Natural killer cell (primary cell): Measurements from ENCODE around the gene MARCHF6. TPM values are rescaled to one million over a fixed set of nuclear protein-coding genes. Genes with fewer than 3 reads are reported as not detected.

Source experiments
- ATAC-seq, 3 donors: fragments of 150-1000 bp in 2 of 3; fragments of 200-7000 bp in 1 of 3; cut with Tn5 transposase; 1 replicate in 1 of 3; 2 replicates in 2 of 3; pipeline ENCODE4 v1.10.0; 2021; ENCODE audit warnings: mild to moderate bottlenecking in 2 of 3, moderate library complexity in 2 of 3
- DNase-seq, 2 donors: peaks; one replicate each; pipeline versions ENCODE4 v3.0.0 to v3.0.0-alpha.2; 2013 to 2021; ENCODE audit warnings: mixed read lengths in 1 of 2
- H3K27ac ChIP-seq: one replicate; pipeline ENCODE4 v1.5.1; 2013; ENCODE audit warnings: mild to moderate bottlenecking, low read length
- H3K27me3 ChIP-seq: one replicate; pipeline ENCODE4 v1.6.1; 2013; ENCODE audit warnings: low read length; ENCODE audit not compliant: control insufficient read depth, insufficient read depth
- H3K36me3 ChIP-seq: one replicate; pipeline ENCODE4 v1.6.1; 2013; ENCODE audit warnings: low read length; ENCODE audit not compliant: control insufficient read depth, insufficient read depth
- H3K4me1 ChIP-seq: one replicate; pipeline ENCODE4 v1.6.1; 2013; ENCODE audit warnings: low read length; ENCODE audit not compliant: control insufficient read depth, insufficient read depth
- H3K4me3 ChIP-seq: one replicate; pipeline ENCODE4 v1.5.1; 2013; ENCODE audit warnings: low read length
- H3K9me3 ChIP-seq: one replicate; pipeline ENCODE4 v1.6.1; 2013; ENCODE audit warnings: low read length; ENCODE audit not compliant: control insufficient read depth, insufficient read depth
- H3K27ac Mint-ChIP-seq, 2 donors: one replicate each; pipeline ENCODE4 v1.8.0; 2022; ENCODE audit warnings: mild to moderate bottlenecking in 2 of 2, mixed read lengths in 2 of 2, moderate library complexity in 1 of 2
- H3K27me3 Mint-ChIP-seq, 2 donors: one replicate each; pipeline ENCODE4 v1.8.0; 2022; ENCODE audit warnings: low read depth in 2 of 2, mixed read lengths in 2 of 2
- H3K36me3 Mint-ChIP-seq: one replicate; pipeline ENCODE4 v1.8.0; 2022; ENCODE audit warnings: mixed read lengths
- H3K4me1 Mint-ChIP-seq, 2 donors: one replicate each; pipeline ENCODE4 v1.8.0; 2022; ENCODE audit warnings: mixed read lengths in 2 of 2
- H3K4me3 Mint-ChIP-seq: one replicate; pipeline ENCODE4 v1.8.0; 2022; ENCODE audit warnings: mild to moderate bottlenecking, moderate library complexity, mixed read lengths
- H3K9me3 Mint-ChIP-seq, 2 donors: one replicate each; pipeline ENCODE4 v1.8.0; 2022; ENCODE audit warnings: mixed read lengths in 2 of 2
- WGBS: methylation state at CpG from one replicate; pipeline ENCODE4 v1.1.7; 2013; ENCODE audit warnings: missing lambda C conversion rate; ENCODE audit not compliant: insufficient coverage; 5-methylcytosine and 5-hydroxymethylcytosine counted together
- intact Hi-C: fragments of 100-400 bp; cut with micrococcal nuclease; formaldehyde crosslinking; loops from one replicate; pipeline ENCODE4 v1.14.2; 2022
- total RNA-seq, 4 donors: library from RNA; stranded (reverse); fragments of 120-200 nt in 1 of 4; gene quantifications; one replicate each; pipeline versions ENCODE4 v1.2.3 to v1.2.4, GENCODE V29; 2013 to 2022
- TF ChIP-seq, protein P1 (sequence below): fragments of 200-600 bp; IDR thresholded peaks from one replicate; pipeline ENCODE4 v1.8.0; 2022; ENCODE audit warnings: antibody characterized with exemption

The MARCHF6 gene
- total RNA-seq, 3 donors from 2014 or later (not counting 1 experiment from before 2014, with no cell fraction given) = 160 to 173 (median 164) TPM

DNA sequence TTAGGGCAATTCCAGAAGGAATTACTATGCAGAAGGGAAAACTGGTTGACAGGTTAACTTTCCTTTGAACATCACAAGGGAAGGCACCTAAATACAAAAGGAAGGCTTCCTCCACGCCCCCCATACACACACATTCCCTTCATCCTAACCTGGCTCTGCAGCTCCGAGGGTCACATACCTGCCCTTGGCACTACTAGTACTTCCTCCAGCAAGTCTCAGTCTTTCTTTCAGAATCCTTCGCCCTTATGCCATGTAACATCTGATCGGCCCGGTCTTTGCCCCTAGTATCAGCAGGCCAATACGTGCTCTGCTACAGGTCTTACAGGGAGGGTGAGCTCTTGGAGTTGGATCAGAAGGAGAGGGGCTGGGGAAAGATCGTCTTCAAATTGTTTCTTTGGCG, 1.6 kb upstream of the MARCHF6 start:
- Mint-ChIP-seq H3K4me3 (peak overlapping the region; percentile 92), H3K36me3 (peaks cover 7% of the 10 kb centered on the region), H3K27me3 (no peaks in the 10 kb centered on the region), H3K27ac (peak overlapping the region; percentile 97 to 98), H3K9me3 (no peaks in the 10 kb centered on the region), H3K4me1 (peaks cover 19 to 31% of the 10 kb centered on the region in 2 donors)
- H3K4me1 ChIP-seq = peaks cover 8% of the 10 kb centered on the region
- H3K4me3 ChIP-seq = no peak overlapping the region
- TF ChIP-seq, protein P1, sequence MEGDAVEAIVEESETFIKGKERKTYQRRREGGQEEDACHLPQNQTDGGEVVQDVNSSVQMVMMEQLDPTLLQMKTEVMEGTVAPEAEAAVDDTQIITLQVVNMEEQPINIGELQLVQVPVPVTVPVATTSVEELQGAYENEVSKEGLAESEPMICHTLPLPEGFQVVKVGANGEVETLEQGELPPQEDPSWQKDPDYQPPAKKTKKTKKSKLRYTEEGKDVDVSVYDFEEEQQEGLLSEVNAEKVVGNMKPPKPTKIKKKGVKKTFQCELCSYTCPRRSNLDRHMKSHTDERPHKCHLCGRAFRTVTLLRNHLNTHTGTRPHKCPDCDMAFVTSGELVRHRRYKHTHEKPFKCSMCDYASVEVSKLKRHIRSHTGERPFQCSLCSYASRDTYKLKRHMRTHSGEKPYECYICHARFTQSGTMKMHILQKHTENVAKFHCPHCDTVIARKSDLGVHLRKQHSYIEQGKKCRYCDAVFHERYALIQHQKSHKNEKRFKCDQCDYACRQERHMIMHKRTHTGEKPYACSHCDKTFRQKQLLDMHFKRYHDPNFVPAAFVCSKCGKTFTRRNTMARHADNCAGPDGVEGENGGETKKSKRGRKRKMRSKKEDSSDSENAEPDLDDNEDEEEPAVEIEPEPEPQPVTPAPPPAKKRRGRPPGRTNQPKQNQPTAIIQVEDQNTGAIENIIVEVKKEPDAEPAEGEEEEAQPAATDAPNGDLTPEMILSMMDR = no peak
- no peak for DNase-seq
- WGBS = 98% methylated on average over 8 of the region's 8 CpGs
- no peaks in the 10 kb centered on the region for H3K36me3 ChIP-seq
- H3K27me3 ChIP-seq = no peaks in the 10 kb centered on the region
- H3K27ac ChIP-seq = no peak overlapping the region
- ATAC-seq = no peak
- H3K9me3 ChIP-seq = no peaks in the 10 kb centered on the region
- intact Hi-C loops = loop anchor here (5.0 kb wide), 1 partner anchor 90 kb away; the partner anchor contains the start of gene ROPN1L

DNA sequence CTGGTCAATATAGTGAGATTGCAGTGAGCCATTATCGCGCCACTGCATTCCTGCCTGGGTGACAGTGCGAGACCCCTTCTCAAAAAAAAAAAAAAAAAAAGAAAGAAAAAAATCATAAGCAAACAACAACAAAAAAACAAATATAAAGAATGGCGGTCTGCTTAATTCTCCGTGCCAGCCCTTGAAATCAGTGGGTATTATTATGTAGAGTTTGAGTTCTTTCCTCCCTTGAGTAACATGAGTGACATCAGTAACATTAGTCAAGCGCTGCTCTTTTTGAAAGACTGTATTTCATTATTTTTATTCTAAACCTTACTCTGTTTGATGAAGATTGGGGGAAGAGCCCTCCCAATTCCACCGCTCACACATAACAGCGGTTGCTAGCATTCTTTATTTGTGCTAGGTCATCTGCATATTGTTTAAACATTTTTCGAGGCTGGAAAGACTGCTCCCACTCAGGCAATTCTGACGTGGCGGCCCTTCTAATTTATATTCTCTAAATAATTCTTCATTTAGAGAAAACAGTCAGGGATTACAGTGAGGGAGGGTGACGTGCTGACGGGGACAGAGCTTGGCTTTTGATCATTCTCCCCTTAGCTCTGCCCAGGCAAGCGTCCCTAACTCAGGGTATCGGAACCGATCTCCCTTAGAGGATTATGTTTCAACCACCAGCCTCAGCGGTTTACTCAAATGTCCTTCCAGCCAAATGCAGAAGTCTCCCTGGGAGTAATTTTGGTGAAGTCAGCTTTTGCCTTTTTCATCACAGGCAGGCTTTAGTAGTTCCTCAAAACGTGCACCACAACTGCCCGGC, 860 bp upstream of the MARCHF6 start:
- Histone ChIP-seq H3K27ac (peak overlapping the region; percentile 96), H3K4me3 (peak overlapping the region; percentile 89), H3K36me3 (no peaks in the 10 kb centered on the region), H3K27me3 (no peaks in the 10 kb centered on the region), H3K4me1 (peaks cover 8% of the 10 kb centered on the region), H3K9me3 (no peaks in the 10 kb centered on the region)
- H3K27ac Mint-ChIP-seq = peak overlapping the region; percentile 97 to 98
- peaks cover 7% of the 10 kb centered on the region for H3K36me3 Mint-ChIP-seq
- intact Hi-C loops = loop anchor here (1.0 to 5.0 kb wide), 2 partner anchors 90 to 102 kb away; partner anchors contain the start of genes CCT5 and ROPN1L
- no peak for ATAC-seq
- peak overlapping the region; percentile 92 for H3K4me3 Mint-ChIP-seq
- no peaks in the 10 kb centered on the region for H3K9me3 Mint-ChIP-seq
- H3K27me3 Mint-ChIP-seq = no peaks in the 10 kb centered on the region
- no peak for DNase-seq
- 19% methylated on average over 11 of the region's 19 CpGs for WGBS
- H3K4me1 Mint-ChIP-seq = peaks cover 24 to 34% of the 10 kb centered on the region in 2 donors
- TF ChIP-seq, protein P1 = no peak

DNA sequence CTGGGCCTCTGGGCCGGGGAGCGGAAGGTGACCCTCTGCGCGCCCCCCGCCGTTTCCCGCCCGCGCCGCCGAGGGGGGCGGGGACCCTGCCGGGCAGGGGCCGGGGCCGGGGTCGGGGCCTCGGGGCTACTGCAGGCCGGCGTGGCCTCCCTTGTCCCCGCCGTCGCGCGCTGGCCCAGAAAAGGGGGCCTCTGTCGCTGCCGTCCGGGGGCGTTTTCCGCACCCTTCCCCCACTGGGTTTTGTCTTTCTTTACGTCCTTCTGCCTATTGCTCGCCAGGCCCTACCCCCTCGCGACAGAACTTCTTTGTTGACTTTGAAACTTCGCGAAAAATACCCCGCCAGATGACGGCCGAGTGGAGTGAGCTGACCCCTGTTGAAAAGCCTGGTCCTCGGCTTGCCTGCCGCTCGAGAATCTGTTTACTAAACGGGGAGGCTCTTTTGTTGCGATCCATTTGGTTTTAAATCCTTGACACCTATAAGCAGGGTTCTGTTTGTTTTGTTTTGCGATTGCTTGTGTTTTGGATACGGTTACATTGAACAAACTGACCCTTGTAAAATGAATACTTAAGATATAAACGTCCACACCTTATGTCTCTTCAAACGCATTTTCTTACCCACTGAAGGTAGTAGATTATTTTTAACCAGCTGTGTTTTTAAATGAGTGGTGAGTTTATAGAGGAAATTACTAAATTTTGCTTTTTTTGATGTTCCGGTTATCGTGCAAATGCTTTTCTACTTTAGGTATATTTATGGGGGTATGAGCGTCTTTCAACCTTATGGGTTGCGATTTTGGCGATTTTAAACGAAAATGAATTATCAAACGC, 765 bp downstream of the MARCHF6 start:
- peak; percentile 4 to 16 (median 7) for ATAC-seq

More for the DNA sequence above, 765 bp downstream of the MARCHF6 start:
- Mint-ChIP-seq H3K27me3 (no peaks in the 10 kb centered on the region), H3K4me1 (peaks cover 31 to 41% of the 10 kb centered on the region in 2 donors), H3K4me3 (peak overlapping the region; percentile 100), H3K9me3 (no peaks in the 10 kb centered on the region), H3K27ac (peak overlapping the region; percentile 97 to 98), H3K36me3 (peaks cover 7% of the 10 kb centered on the region)
- Histone ChIP-seq H3K27ac (peak overlapping the region; percentile 96), H3K36me3 (no peaks in the 10 kb centered on the region), H3K27me3 (no peaks in the 10 kb centered on the region), H3K4me1 (peaks cover 11% of the 10 kb centered on the region), H3K9me3 (no peaks in the 10 kb centered on the region), H3K4me3 (peak overlapping the region; percentile 89)
- under 1% methylated on average over 50 of the region's 54 CpGs for WGBS
- TF ChIP-seq, protein P1 = no peak
- intact Hi-C loops = loop anchor here (2.0 to 5.0 kb wide), 2 partner anchors 23 to 88 kb away; partner anchors contain the start of gene ROPN1L
- DNase-seq = peak; percentile 51 to 61
